OCI-M1 (cell line): ENCODE data around the gene IRF2BPL.
A peak's percentile ranks its signal among the peaks of the same experiment; 100 is the strongest.

Experiments used
- DNase-seq: peaks from one replicate; lab custom pipeline; 2025; lab: John Stamatoyannopoulos, UW

The IRF2BPL gene

GRCh38 chr14:77028384-77029231 is at the start of gene IRF2BPL:
Gene IRF2BPL (minus strand): TSS chr14:77028708. CDS start chr14:77027792, 916 bp downstream.
- peak; percentile 96 for DNase-seq

GRCh38 chr14:77077040-77077439 is 48.5 kb upstream of the IRF2BPL start:
- DNase-seq = no peak

GRCh38 chr14:77076113-77076631 is 47.7 kb upstream of the IRF2BPL start:
- DNase-seq = no peak

GRCh38 chr14:77074969-77075368 is 46.5 kb upstream of the IRF2BPL start:
- DNase-seq = no peak

DNA sequence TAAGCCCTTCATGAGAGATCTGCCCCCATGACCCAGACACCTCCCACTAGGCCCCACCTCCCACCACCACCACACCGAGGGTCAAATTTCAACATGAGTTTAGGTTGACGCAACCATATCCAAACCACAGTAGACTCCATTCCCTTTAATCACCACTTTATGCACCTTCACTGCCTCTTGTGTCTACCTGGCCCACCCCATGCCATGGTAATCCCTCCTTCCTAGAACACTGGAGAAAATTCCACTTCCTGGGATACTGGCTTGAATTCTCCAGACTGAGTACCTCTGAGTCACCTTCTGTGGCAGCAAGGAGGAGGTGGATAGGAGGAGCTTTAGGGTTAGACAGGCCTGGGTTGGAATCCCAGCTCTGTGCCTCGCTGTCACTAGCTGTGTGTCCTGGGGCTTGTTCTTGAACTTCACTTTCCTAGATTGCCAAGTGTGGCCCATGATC is 43.5 kb upstream of the IRF2BPL start:
- peak; percentile 2 for DNase-seq

DNA sequence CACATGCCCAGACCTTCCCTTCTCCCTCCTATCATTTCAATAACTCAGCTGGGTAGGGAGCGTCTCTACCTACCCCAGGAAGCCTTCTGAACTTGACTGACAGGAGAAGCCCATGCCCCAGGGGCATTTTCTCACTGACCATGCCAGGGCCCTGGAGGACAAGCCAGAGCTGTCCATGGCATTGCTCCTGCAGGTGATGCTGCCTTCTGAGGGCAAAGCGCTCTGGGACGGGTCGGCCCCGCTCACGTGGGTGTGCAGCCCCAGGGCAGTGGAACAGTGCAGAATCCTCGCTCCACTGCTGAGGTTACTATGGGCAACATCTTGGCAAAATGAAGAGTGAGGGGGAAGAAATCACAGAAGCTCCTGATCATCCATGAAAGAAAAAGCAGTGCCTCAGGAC is 41.0 kb upstream of the IRF2BPL start:
- DNase-seq = no peak

- no peak for DNase-seq
These were observed 40.2 kb upstream of the IRF2BPL start for GRCh38 chr14:77068517-77069200.

DNA sequence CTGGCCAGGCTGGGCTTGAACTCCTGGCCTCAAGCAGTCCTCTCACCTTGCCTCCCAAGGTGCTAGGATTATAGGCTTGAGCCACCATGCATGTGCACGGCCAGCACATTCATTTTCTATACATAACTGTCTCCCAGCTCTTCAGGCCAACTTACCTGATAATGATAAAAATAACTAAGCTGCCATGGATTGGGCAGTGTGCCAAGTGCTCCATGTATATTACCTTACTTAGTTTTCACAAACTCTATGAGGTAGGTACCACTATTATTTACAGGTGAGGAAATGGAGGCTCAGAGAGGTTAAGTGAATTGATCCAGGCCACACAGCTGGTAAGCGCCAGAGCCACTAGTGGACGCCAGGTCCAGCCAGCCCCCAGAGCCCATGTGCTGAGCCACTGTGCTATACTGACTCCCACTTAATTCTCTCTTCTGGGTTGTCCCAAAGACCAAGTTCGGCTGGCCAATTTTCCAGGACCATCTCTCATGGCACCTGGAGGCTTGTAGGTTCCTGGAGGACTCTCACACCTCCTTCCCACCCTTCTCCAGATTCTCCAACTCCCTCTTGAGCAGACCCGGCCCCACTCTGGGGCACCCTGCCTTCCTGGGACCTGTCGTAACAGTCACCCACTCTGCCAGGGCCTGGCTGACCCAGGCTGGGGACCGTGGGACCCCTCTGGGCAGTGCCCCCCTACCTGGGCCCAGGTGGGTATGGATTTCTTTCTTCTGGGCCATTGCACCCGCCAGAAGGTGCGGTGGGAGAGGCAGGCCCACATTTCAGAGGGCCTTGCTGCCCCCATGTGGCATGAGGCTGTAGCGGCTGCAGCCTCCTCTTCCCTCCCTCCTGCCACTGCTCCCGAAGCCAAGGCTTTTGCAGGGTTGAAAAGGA is 39.4 kb upstream of the IRF2BPL start:
- peak; percentile 54 for DNase-seq

GRCh38 chr14:77066578-77067172 is 38.2 kb upstream of the IRF2BPL start:
- no peak for DNase-seq

DNA sequence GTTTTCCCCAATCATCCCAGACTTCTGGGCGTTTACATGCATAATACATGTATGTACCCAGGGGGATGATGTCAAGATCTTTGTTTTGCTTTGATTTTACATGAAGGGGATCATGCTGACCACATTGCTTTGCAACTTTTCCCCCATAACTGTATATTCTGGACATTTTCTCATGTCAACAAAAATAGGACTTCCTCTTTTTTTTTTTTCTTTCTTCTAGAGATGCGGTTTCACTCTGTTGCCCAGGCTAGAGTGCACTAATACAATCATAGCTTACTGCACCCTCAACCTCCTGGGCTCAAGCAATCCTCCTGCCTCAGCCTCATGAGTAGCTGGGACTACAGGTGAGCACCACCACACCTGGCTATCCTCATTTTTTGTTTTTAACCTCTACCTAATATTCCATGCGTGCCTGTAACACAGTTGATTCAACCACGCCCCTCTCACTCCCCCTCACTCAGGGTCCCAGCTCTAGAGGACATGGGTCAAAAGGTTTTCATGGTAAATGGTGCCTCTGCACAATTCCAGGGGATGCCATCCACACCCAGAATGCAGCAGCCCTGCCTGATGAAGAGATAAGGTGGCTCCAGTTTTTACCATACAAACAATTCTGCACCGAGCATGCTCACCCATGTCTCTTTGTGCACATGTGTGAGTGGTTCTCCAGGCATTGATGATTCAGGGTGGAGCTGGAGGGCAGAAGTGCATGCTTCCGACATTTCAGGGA is 37.5 kb upstream of the IRF2BPL start:
- peak; percentile 48 for DNase-seq

- no peak for DNase-seq
These were observed 36.1 kb upstream of the IRF2BPL start for GRCh38 chr14:77064521-77065178.

GRCh38 chr14:77063571-77064171 is 35.2 kb upstream of the IRF2BPL start:
- DNase-seq = no peak

GRCh38 chr14:77062261-77062660 is 33.8 kb upstream of the IRF2BPL start:
- DNase-seq = no peak

DNA sequence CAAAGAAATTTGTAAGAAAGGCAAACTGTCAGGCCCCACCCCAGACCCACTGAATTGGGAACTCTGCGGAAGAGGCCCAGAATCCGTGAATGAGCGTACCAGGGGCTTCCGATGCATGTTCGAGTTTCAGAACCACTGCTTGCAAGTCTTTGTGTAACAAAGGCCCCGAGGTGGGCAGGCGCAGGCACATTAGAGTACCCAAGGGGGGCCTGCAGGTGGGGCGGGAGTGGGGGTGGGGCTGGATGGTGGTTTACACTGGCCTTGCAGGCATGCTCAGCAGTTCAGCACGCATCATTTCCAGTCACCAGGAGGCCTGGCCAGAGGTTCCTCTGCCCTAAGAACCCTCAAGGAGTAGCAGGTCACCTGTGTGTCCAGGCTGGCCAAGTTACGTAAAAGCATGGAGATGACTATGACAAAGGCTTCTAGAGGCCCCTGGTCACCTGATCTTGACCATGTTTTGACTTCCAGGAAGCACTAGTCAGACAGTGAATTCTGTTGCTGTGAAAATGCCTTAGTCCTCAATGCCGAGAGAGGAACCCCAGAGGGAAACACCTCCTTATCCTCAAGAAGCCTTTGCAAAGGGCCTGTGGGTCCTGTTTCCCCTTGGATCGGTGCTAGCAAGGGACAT is 33.2 kb upstream of the IRF2BPL start:
- no peak for DNase-seq

DNA sequence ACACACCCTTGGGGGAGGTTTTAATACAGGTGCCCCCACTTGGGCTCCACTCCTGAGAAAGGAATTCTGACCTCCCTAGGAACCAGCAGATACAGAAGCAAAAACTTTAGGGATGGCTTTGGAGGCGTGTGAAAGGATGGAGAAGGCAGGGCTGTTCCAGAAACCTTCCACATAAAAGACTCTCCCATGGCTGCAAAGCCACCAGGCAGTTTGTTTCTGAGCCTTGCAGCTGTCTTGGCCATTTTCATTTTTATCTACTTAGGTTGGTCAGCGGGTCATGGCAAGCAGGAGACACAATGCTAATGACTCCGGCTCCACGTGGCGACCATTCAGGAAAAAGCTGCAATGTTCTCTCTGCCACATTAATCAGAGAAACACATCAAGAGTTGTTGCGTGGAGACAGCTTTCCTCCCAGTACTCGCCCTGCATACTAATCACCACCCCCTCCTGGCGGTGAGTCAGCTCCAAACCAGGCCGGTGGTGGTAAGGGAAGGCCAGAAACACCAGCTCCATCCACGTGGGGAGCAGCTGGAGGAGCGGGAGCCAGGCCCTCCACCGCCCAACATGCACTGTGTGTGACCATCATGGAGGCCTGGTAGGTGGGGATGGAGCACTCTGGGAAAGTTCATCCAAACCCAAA is 30.9 kb upstream of the IRF2BPL start:
- peak; percentile 21 for DNase-seq

- no peak for DNase-seq
These were observed 30.3 kb upstream of the IRF2BPL start for GRCh38 chr14:77058785-77059184.

GRCh38 chr14:77058117-77058516 is 29.6 kb upstream of the IRF2BPL start:
- no peak for DNase-seq

GRCh38 chr14:77055981-77056380 is 27.5 kb upstream of the IRF2BPL start:
- no peak for DNase-seq

- no peak for DNase-seq
These were observed 26.8 kb upstream of the IRF2BPL start for GRCh38 chr14:77055306-77055705.
